ENCODE results near the gene CHRND.

DNA sequence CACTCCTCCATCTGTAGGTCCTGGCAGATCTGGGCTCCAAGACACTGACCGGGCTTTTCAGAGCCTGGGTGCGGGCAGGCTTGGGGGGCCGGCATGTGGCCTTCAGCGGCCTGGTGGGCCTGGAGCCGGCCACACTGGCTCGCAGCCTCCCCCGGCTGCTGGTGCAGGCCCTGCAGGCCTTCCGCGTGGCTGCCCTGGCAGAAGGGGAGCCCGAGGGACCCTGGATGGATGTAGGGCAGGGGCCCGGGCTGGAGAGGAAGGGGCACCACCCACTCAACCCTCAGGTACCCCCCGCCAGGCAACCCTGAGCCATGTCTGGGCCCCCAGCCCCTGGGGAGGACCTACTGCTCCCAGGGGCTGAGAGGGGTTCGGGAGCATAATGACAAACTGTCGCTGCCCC is 761 bp upstream of the CHRND start:
- no peak for TF ChIP-seq CTCF (IDR thresholded peaks at IDR 0.05; ENCODE audit: low read depth, low read length)
- TF ChIP-seq EZH2phosphoT487 (IDR thresholded peaks at IDR 0.05; ENCODE audit: low read depth): no peak

Data from OCI-LY3 (cell line).